Pancreas (tissue), 10 donors: ENCODE data around the gene APP. TPM values are rescaled to one million over a fixed set of nuclear protein-coding genes. Genes with fewer than 3 reads are reported as not detected.

Experiments
- ATAC-seq, 4 donors: fragments of 200-7000 bp; cut with Tn5 transposase; one replicate each; pipeline versions ENCODE4 v1.8.0 to v1.9.1; 2020; ENCODE audit warnings: mild to moderate bottlenecking in 4 of 4, moderate library complexity in 4 of 4
- DNase-seq, 6 donors: peaks; one replicate each; pipeline ENCODE4 v3.0.0-alpha.2; 2020
- FAIRE-seq: peaks from 2 replicates; lab custom pipeline; 2012; peaks lifted over from hg19 to GRCh38; lab: Jason Lieb, UNC
- H3K27ac ChIP-seq, 4 donors: fragments of 200-600 bp; sonication (generic); 1 replicate in 3 of 4; 2 replicates in 1 of 4; pipeline versions ENCODE4 v1.5.0 to v1.8.0; 2020
- H3K27me3 ChIP-seq, 4 donors: fragments of 200-600 bp; one replicate each; pipeline ENCODE4 v1.8.0; 2021
- H3K36me3 ChIP-seq, 3 donors: fragments of 200-600 bp; sonication (generic) in 1 of 3; one replicate each; pipeline versions ENCODE4 v1.5.0 to v1.8.0; 2020 to 2021
- H3K4me1 ChIP-seq, 3 donors: fragments of 200-600 bp; one replicate each; pipeline ENCODE4 v1.8.0; 2021
- H3K4me3 ChIP-seq, 4 donors: fragments of 200-600 bp; sonication (generic) in 2 of 4; one replicate each; pipeline versions ENCODE4 v1.5.0 to v1.8.0; 2020 to 2021
- H3K9me3 ChIP-seq, 4 donors: fragments of 200-600 bp; one replicate each; pipeline ENCODE4 v1.8.0; 2021
- CTCF ChIP-seq, 4 donors: fragments of 200-600 bp; sonication (generic) in 3 of 4; IDR thresholded peaks; one replicate each; pipeline versions ENCODE4 v1.5.0 to v1.8.0; 2021; ENCODE audit warnings: antibody characterized with exemption in 4 of 4
- WGBS, 2 donors: extraction: QIAGEN DNeasy Blood & Tissue Kit; methylation state at CpG; one replicate each; pipeline ENCODE4 v1.1.7; 2013; 5-methylcytosine and 5-hydroxymethylcytosine counted together
- intact Hi-C, 3 donors: fragments of 100-400 bp; cut with DNase I; formaldehyde crosslinking; loops; one replicate each; pipeline versions ENCODE4 v1.11.1 to v1.14.2; 2022
- polyA plus RNA-seq, 2 donors: library from polyadenylated mRNA; stranded (reverse); fragments of 200-250 nt; gene quantifications; one replicate each; pipeline ENCODE4 v1.2.3, GENCODE V29; 2013
- total RNA-seq, 6 donors: library from RNA; stranded (reverse); fragmentation: NEBNext Ultra II Directional in 4 of 6; extraction: Animal tissue kit (Norgen Biotek cat#: 25700) in 4 of 6; gene quantifications; one replicate each; pipeline versions ENCODE4 v1.2.1 to v1.2.4, GENCODE V29; 2021 to 2023
- donor health status: healthy with polysubstance abuse.
- donor health status: DM: no; HTN: no; CAD: no; lungs with moderate emphysema.
- donor health status: DM: no; HTN: no; CAD: no.
- donor health status: control.
- donor health status: control.
- donor health status: Bipolar disorder and iron deficiency.
- donor health status: DM: yes; HTN: yes; CAD: no.
- donor health status: DM: no; HTN: no; CAD: no.
- donor health status: DM: no; HTN: no; CAD: no.
- donor health status: DM: yes; HTN: yes; CAD: no.

APP gene
- total and polyA plus RNA-seq, 8 donors = 50.7 to 372 (median 165) TPM

- WGBS, 2 donors = 71 to 74% methylated on average over 8 of the region's 8 CpGs
- no peak for TF ChIP-seq CTCF (IDR thresholded peaks at IDR 0.05)
- intact Hi-C loops = no loop called here
- DNase-seq = no peak
- ATAC-seq = peak in 3 of 4 donors; percentile 48 to 71 (median 59)
- peak overlapping the region in 1 of 4 donors; percentile 47 for H3K27ac ChIP-seq
- no peaks in the 10 kb centered on the region for H3K9me3 ChIP-seq
- H3K4me1 ChIP-seq = peaks cover 8 to 10% (median 8%) of the 10 kb centered on the region in 3 donors
- no peak overlapping the region for H3K4me3 ChIP-seq
- H3K27me3 ChIP-seq = no peaks in the 10 kb centered on the region
- H3K36me3 ChIP-seq = no peaks in the 10 kb centered on the region
- FAIRE-seq = no peak
These were observed 162.5 kb downstream of the APP start for GRCh38 chr21:26007951-26008498.

DNA sequence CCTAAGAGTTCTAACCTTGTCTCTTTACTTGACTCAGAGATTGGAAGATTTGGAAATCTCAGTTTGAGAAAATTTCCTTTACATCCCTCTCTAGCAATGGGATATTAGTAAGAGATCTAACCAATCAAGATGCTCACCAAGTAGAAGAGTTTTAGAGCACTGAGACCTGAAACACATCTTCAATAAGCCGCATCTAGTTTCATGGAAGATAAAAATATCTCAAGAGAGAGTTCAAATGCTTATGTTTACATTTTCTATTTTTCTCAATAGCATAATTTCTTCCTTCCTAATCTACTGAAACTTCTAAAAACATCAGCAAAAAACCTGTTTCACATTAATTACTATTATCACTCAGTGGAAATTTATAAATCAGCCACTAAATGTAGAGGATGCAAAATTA is 165.1 kb downstream of the APP start:
- Histone ChIP-seq H3K9me3 (no peaks in the 10 kb centered on the region), H3K27ac (no peak overlapping the region), H3K27me3 (no peaks in the 10 kb centered on the region), H3K36me3 (no peaks in the 10 kb centered on the region), H3K4me3 (no peak overlapping the region), H3K4me1 (peaks cover 8 to 10% (median 8%) of the 10 kb centered on the region in 3 donors)
- intact Hi-C loops = no loop called here
- no peak for ATAC-seq
- WGBS, 2 donors = 95 to 97% methylated on average over 1 of the region's 1 CpG
- FAIRE-seq = no peak
- no peak for DNase-seq
- TF ChIP-seq CTCF (IDR thresholded peaks at IDR 0.05) = no peak

DNA sequence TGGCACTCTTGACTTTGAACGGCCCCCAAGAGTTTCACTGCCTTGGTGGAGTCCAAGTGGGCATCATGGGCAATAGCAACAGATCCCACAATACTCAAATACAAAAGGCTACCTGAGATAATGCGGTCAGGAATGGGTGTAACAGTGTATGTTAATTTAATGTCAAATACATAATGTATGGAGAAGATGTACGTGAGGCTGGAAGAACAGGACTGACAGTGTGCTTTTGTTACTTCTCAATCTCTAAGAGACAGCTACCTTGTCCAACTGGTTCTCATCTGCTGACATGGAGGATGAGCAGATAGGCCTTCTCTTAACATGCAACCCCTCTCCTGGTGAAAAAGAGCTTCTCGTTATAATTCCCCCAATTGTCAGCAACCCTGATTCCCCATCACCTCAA is 167.2 kb downstream of the APP start:
- Histone ChIP-seq H3K4me3 (no peak overlapping the region), H3K27me3 (no peaks in the 10 kb centered on the region), H3K36me3 (no peaks in the 10 kb centered on the region), H3K27ac (no peak overlapping the region), H3K9me3 (no peaks in the 10 kb centered on the region), H3K4me1 (peaks cover 11 to 17% (median 14%) of the 10 kb centered on the region in 3 donors)
- FAIRE-seq (no peak), DNase-seq (no peak), ATAC-seq (no peak)
- no peak for TF ChIP-seq CTCF (IDR thresholded peaks at IDR 0.05)
- intact Hi-C loops = no loop called here
- 94 to 98% methylated on average over 4 of the region's 4 CpGs for WGBS, 2 donors

DNA sequence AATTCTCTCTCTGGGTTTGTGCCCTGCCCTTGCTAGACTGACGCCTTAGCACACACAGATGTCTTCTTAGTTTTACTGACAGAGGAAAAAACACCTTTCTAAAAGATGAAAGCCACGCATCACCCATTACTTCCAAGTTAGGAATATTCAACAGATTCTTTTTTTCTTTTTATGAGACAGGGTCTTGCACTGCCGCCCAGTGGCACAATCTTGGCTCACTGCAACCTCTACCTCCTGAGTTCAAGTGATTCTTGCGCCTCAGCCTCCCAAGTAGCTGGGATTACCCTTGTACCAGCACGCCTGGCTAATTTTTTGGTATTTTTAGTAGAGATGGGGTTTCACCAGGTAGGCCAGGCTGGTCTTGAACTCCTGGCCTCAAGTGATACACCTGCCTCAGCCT is 169.2 kb downstream of the APP start:
- Histone ChIP-seq H3K9me3 (no peaks in the 10 kb centered on the region), H3K4me3 (no peak overlapping the region), H3K27me3 (no peaks in the 10 kb centered on the region), H3K36me3 (no peaks in the 10 kb centered on the region), H3K4me1 (peaks cover 19 to 26% (median 24%) of the 10 kb centered on the region in 3 donors), H3K27ac (no peak overlapping the region)
- no peak for FAIRE-seq
- no peak for ATAC-seq
- WGBS, 2 donors = 96 to 97% methylated on average over 5 of the region's 5 CpGs
- intact Hi-C loops = no loop called here
- no peak for TF ChIP-seq CTCF (IDR thresholded peaks at IDR 0.05)
- no peak for DNase-seq

- H3K9me3 ChIP-seq = no peaks in the 10 kb centered on the region
- H3K27ac ChIP-seq = no peak overlapping the region
- intact Hi-C loops = no loop called here
- H3K4me3 ChIP-seq = no peak overlapping the region
- TF ChIP-seq CTCF (IDR thresholded peaks at IDR 0.05) = no peak
- WGBS, 2 donors = 91 to 92% methylated on average over 19 of the region's 19 CpGs
- H3K27me3 ChIP-seq = no peaks in the 10 kb centered on the region
- DNase-seq = no peak
- peaks cover 16 to 22% (median 19%) of the 10 kb centered on the region in 3 donors for H3K4me1 ChIP-seq
- no peak for FAIRE-seq
- ATAC-seq = no peak
- no peaks in the 10 kb centered on the region for H3K36me3 ChIP-seq
These were observed 170.5 kb downstream of the APP start for GRCh38 chr21:25999921-26000582.
